HG02759 (cell line): ENCODE results near the gene USB1.

Experiments used
- ATAC-seq: cut with Tn5 transposase; IDR thresholded peaks from one replicate; pipeline ENCODE4 v1.9.1; 2021; ENCODE audit warnings: mild to moderate bottlenecking, moderate library complexity; ENCODE audit not compliant: unreplicated experiment

USB1 gene

GRCh38 chr16:58013201-58013956 lies 12.2 kb downstream of the USB1 start:
- no peak for ATAC-seq

- no peak for ATAC-seq
Observed at GRCh38 chr16:58016840-58017446, 15.7 kb downstream of the USB1 start.

GRCh38 chr16:58018803-58019202 lies 17.6 kb downstream of the USB1 start:
- no peak for ATAC-seq

GRCh38 chr16:58019866-58020538 lies 18.8 kb downstream of the USB1 start:
- no peak for ATAC-seq

GRCh38 chr16:58020628-58021521 lies 19.7 kb downstream of the USB1 start:
- peak; percentile 41 for ATAC-seq

- ATAC-seq = no peak
Observed at GRCh38 chr16:58021661-58022551, 20.7 kb downstream of the USB1 start.

- no peak for ATAC-seq
Observed at GRCh38 chr16:58022601-58023371, 21.6 kb downstream of the USB1 start.

- no peak for ATAC-seq
Observed at GRCh38 chr16:58024486-58025350, 23.5 kb downstream of the USB1 start.

GRCh38 chr16:58025351-58026138 lies 24.3 kb downstream of the USB1 start, which contains the start of gene MMP15:
Gene MMP15 (plus strand): TSS chr16:58025754. CDS start chr16:58026351, 597 bp downstream.
- peak; percentile 76 for ATAC-seq

GRCh38 chr16:58026139-58026704 lies 25.0 kb downstream of the USB1 start:
- ATAC-seq = peak; percentile 21

- no peak for ATAC-seq
Observed at GRCh38 chr16:58026705-58027160, 25.5 kb downstream of the USB1 start.

- ATAC-seq = no peak
Observed at GRCh38 chr16:58027161-58027915, 26.1 kb downstream of the USB1 start.

- ATAC-seq = no peak
Observed at GRCh38 chr16:58027916-58028455, 26.8 kb downstream of the USB1 start.

- ATAC-seq = no peak
Observed at GRCh38 chr16:58028541-58029070, 27.4 kb downstream of the USB1 start.

- ATAC-seq = no peak
Observed at GRCh38 chr16:58029410-58029809, 28.2 kb downstream of the USB1 start.
